ENCODE measurements around the gene RIC3.

Gene RIC3

DNA sequence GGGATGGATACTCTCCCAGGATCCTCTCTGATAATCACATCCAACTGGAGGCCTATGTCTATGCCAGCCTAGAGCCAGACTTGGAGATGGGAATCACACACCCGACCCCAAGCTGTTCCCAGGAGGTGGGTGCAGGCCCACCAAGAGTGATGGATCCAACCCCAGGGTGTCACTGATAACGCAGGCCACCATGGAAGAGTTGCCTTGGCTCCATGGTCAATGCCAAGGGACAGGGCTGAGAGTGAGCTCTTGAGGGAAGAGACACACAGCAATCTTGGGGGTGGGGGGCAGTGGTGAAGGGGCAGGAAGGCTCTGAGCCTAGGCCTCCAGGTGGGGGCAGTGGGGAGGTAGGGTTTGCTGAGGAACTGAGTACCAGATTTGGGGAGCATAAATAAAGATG lies 70.9 kb downstream of the RIC3 start:
- Histone ChIP-seq H3K4me2 (ENCODE audit: low read depth, low read length, poor library complexity, severe bottlenecking) (no peak overlapping the region), H2AFZ (ENCODE audit: low read depth, low read length, severe bottlenecking) (no peak overlapping the region), H4K20me1 (ENCODE audit: low read depth, low read length) (no peaks in the 10 kb centered on the region), H3K79me2 (ENCODE audit: insufficient read depth, low read length) (no peaks in the 10 kb centered on the region), H3K36me3 (ENCODE audit: low read length) (no peaks in the 10 kb centered on the region), H3K27ac (ENCODE audit: low read depth, low read length) (no peak overlapping the region), H3K4me3 (ENCODE audit: insufficient read depth, low read length, poor library complexity, severe bottlenecking) (no peak overlapping the region), H3K9me2 (replicated peaks; ENCODE audit: insufficient read depth, low read length) (no peaks in the 10 kb centered on the region), H3K9me3 (ENCODE audit: insufficient read depth, low read length) (no peaks in the 10 kb centered on the region), H3F3A (ENCODE audit: insufficient read depth) (no peaks in the 10 kb centered on the region), H3K9ac (ENCODE audit: low read length) (no peak overlapping the region), H3K27me3 (ENCODE audit: low read length) (no peaks in the 10 kb centered on the region)
- no peak for TF ChIP-seq EZH2phosphoT487 (conservative IDR thresholded peaks at IDR 0.05; ENCODE audit: low read length)
- TF ChIP-seq, protein P1, sequence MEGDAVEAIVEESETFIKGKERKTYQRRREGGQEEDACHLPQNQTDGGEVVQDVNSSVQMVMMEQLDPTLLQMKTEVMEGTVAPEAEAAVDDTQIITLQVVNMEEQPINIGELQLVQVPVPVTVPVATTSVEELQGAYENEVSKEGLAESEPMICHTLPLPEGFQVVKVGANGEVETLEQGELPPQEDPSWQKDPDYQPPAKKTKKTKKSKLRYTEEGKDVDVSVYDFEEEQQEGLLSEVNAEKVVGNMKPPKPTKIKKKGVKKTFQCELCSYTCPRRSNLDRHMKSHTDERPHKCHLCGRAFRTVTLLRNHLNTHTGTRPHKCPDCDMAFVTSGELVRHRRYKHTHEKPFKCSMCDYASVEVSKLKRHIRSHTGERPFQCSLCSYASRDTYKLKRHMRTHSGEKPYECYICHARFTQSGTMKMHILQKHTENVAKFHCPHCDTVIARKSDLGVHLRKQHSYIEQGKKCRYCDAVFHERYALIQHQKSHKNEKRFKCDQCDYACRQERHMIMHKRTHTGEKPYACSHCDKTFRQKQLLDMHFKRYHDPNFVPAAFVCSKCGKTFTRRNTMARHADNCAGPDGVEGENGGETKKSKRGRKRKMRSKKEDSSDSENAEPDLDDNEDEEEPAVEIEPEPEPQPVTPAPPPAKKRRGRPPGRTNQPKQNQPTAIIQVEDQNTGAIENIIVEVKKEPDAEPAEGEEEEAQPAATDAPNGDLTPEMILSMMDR (IDR thresholded peaks at IDR 0.05; ENCODE audit: insufficient read depth, low read length, poor library complexity, severe bottlenecking), result no peak

DNA sequence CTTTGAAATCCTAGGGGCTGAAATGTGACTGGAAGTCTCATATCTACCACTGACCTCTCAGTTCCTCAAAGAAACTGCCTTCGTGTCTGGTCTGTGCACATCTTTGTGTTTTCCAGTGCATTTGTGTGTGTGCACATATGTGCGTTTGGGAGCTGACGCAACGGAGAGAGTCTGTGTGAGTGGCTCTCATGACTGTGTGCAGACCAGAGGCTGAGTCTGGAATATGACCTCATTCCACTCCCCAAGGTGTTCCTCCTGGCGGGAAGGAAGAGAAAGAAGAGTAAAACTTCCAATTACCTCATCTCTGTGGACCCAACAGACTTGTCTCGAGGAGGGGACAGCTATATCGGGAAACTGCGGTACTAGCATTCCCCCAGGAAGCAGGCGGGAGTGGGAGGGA lies 71.4 kb downstream of the RIC3 start:
- no peaks in the 10 kb centered on the region for H3K27me3 ChIP-seq (ENCODE audit: low read length)
- H3F3A ChIP-seq (ENCODE audit: insufficient read depth), result no peaks in the 10 kb centered on the region
- no peak overlapping the region for H3K27ac ChIP-seq (ENCODE audit: low read depth, low read length)
- H3K4me3 ChIP-seq (ENCODE audit: insufficient read depth, low read length, poor library complexity, severe bottlenecking), result no peak overlapping the region
- no peaks in the 10 kb centered on the region for H3K79me2 ChIP-seq (ENCODE audit: insufficient read depth, low read length)
- H3K4me2 ChIP-seq (ENCODE audit: low read depth, low read length, poor library complexity, severe bottlenecking), result no peak overlapping the region
- H3K9me3 ChIP-seq (ENCODE audit: insufficient read depth, low read length), result no peaks in the 10 kb centered on the region
- H3K36me3 ChIP-seq (ENCODE audit: low read length), result no peaks in the 10 kb centered on the region
- H3K9me2 ChIP-seq (replicated peaks; ENCODE audit: insufficient read depth, low read length), result no peaks in the 10 kb centered on the region
- TF ChIP-seq EZH2phosphoT487 (conservative IDR thresholded peaks at IDR 0.05; ENCODE audit: low read length), result no peak
- TF ChIP-seq, protein P1 (IDR thresholded peaks at IDR 0.05; ENCODE audit: insufficient read depth, low read length, poor library complexity, severe bottlenecking), result no peak
- no peak overlapping the region for H3K9ac ChIP-seq (ENCODE audit: low read length)
- H4K20me1 ChIP-seq (ENCODE audit: low read depth, low read length), result no peaks in the 10 kb centered on the region
- no peak overlapping the region for H2AFZ ChIP-seq (ENCODE audit: low read depth, low read length, severe bottlenecking)

DNA sequence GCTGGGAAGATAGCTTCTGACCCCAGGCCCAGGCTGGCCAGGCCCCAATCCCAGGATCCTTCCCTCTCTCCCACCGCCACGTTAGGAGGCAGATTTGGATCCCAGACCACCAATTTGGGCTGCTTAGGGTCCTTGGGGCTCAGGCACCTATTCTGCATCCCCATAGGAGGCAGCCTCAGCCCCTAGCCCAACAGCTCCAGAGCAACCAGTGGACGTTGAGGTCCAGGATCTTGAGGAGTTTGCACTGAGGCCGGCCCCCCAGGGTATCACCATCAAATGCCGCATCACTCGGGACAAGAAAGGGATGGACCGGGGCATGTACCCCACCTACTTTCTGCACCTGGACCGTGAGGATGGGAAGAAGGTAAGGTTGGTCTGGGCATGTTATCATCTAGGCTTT lies 71.8 kb downstream of the RIC3 start:
- H3K4me3 ChIP-seq (ENCODE audit: insufficient read depth, low read length, poor library complexity, severe bottlenecking), result no peak overlapping the region
- TF ChIP-seq, protein P1 (IDR thresholded peaks at IDR 0.05; ENCODE audit: insufficient read depth, low read length, poor library complexity, severe bottlenecking), result no peak
- TF ChIP-seq EZH2phosphoT487 (conservative IDR thresholded peaks at IDR 0.05; ENCODE audit: low read length), result no peak
- no peaks in the 10 kb centered on the region for H3K27me3 ChIP-seq (ENCODE audit: low read length)
- no peak overlapping the region for H3K9ac ChIP-seq (ENCODE audit: low read length)
- H3K27ac ChIP-seq (ENCODE audit: low read depth, low read length), result no peak overlapping the region
- no peaks in the 10 kb centered on the region for H3F3A ChIP-seq (ENCODE audit: insufficient read depth)
- H3K36me3 ChIP-seq (ENCODE audit: low read length), result no peaks in the 10 kb centered on the region
- no peaks in the 10 kb centered on the region for H4K20me1 ChIP-seq (ENCODE audit: low read depth, low read length)
- H3K9me3 ChIP-seq (ENCODE audit: insufficient read depth, low read length), result no peaks in the 10 kb centered on the region
- no peaks in the 10 kb centered on the region for H3K79me2 ChIP-seq (ENCODE audit: insufficient read depth, low read length)
- H2AFZ ChIP-seq (ENCODE audit: low read depth, low read length, severe bottlenecking), result no peak overlapping the region
- H3K4me2 ChIP-seq (ENCODE audit: low read depth, low read length, poor library complexity, severe bottlenecking), result no peak overlapping the region
- H3K9me2 ChIP-seq (replicated peaks; ENCODE audit: insufficient read depth, low read length), result no peaks in the 10 kb centered on the region
